Measurements from ENCODE around the gene HSPA8. TPM values are rescaled to one million over a fixed set of nuclear protein-coding genes. Genes with fewer than 3 reads are reported as not detected.

Gene HSPA8
- total and polyA plus RNA-seq, 10 of the 15 experiments (the other 5 are each of a cell fraction or from before 2014, with no cell fraction given), result 1,190 to 3,205 (median 2,045) TPM

DNA sequence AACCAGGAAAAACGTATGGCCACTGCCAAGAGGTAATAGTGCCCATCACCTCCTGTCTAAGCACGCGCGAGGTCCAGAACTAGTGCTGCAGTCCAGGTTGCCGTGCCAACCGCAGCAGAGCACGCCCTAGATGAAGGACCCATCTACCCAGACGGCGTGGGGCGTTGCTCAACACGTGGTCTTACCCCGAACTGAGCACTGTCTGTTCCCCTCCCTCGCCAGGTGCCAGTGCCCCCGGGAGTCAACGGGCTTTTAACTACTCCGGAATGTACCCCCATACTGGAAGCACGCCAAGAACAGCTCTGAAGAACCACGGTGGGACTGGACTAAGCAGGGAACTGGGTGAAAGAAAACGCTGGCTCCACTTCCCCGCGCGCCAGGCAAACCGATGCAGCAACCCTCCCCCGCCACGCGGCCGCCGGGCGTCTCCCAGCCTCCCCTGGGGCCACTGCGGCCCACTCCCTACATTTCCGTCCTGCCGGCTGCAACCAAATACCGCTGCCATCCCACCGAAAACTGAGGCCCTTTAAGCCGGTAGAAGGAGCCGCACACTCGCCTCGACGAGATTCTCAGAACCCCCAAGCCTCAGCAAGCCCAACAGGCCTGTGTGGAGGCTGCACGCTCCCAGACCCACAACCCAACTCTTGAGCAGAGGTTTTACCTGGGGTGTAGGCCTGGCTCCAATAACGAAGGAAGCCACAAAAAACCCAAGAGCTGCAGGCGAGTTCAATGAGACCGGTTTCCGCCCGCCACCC lies at the start of gene HSPA8 (continued):
- no peak for TF ChIP-seq RELA (IDR thresholded peaks at IDR 0.05; ENCODE audit: borderline replicate concordance, partially characterized antibody)
- peak; percentile 89 for TF ChIP-seq MXI1 (IDR thresholded peaks at IDR 0.05; ENCODE audit: low read depth, low read length)
- no peak for TF ChIP-seq ZSCAN29 (IDR thresholded peaks at IDR 0.05)
- TF ChIP-seq MYC (IDR thresholded peaks at IDR 0.05; ENCODE audit: insufficient read depth, insufficient read length, insufficient replicate concordance, low read length, severe bottlenecking), result peak; percentile 21
- TF ChIP-seq ZNF207 (IDR thresholded peaks at IDR 0.05; ENCODE audit: borderline replicate concordance), result no peak
- TF ChIP-seq KDM1A (IDR thresholded peaks at IDR 0.05; ENCODE audit: borderline replicate concordance), result no peak
- no peak; the same call in 1 of the 2 replicates for TF ChIP-seq CREB1 (IDR thresholded peaks at IDR 0.05; ENCODE audit: low read depth)
- no peak for TF ChIP-seq ZNF217 (IDR thresholded peaks at IDR 0.05)
- TF ChIP-seq CHD1 (IDR thresholded peaks at IDR 0.05; ENCODE audit: low read depth, low read length), result peak; percentile 93; the same call in 1 of the 2 replicates
- TF ChIP-seq, protein P1, sequence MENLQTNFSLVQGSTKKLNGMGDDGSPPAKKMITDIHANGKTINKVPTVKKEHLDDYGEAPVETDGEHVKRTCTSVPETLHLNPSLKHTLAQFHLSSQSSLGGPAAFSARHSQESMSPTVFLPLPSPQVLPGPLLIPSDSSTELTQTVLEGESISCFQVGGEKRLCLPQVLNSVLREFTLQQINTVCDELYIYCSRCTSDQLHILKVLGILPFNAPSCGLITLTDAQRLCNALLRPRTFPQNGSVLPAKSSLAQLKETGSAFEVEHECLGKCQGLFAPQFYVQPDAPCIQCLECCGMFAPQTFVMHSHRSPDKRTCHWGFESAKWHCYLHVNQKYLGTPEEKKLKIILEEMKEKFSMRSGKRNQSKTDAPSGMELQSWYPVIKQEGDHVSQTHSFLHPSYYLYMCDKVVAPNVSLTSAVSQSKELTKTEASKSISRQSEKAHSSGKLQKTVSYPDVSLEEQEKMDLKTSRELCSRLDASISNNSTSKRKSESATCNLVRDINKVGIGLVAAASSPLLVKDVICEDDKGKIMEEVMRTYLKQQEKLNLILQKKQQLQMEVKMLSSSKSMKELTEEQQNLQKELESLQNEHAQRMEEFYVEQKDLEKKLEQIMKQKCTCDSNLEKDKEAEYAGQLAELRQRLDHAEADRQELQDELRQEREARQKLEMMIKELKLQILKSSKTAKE (IDR thresholded peaks at IDR 0.05; ENCODE audit: low read depth, poor library complexity, severe bottlenecking), result no peak
- 0 out of 2 replicates have a peak, but pooled peaks have one; percentile 71 for TF ChIP-seq SMARCA5 (IDR thresholded peaks at IDR 0.05)
- peak; percentile 56; the same call in 1 of the 2 replicates for TF ChIP-seq TBL1XR1 (IDR thresholded peaks at IDR 0.05; ENCODE audit: low read depth, low read length)
- no peak for TF ChIP-seq MTA3 (IDR thresholded peaks at IDR 0.05; ENCODE audit: borderline replicate concordance, low read length)
- TF ChIP-seq FOXK2 (IDR thresholded peaks at IDR 0.05), result no peak
- no peak for TF ChIP-seq TARDBP (IDR thresholded peaks at IDR 0.05; ENCODE audit: borderline replicate concordance)
- TF ChIP-seq, protein P2, sequence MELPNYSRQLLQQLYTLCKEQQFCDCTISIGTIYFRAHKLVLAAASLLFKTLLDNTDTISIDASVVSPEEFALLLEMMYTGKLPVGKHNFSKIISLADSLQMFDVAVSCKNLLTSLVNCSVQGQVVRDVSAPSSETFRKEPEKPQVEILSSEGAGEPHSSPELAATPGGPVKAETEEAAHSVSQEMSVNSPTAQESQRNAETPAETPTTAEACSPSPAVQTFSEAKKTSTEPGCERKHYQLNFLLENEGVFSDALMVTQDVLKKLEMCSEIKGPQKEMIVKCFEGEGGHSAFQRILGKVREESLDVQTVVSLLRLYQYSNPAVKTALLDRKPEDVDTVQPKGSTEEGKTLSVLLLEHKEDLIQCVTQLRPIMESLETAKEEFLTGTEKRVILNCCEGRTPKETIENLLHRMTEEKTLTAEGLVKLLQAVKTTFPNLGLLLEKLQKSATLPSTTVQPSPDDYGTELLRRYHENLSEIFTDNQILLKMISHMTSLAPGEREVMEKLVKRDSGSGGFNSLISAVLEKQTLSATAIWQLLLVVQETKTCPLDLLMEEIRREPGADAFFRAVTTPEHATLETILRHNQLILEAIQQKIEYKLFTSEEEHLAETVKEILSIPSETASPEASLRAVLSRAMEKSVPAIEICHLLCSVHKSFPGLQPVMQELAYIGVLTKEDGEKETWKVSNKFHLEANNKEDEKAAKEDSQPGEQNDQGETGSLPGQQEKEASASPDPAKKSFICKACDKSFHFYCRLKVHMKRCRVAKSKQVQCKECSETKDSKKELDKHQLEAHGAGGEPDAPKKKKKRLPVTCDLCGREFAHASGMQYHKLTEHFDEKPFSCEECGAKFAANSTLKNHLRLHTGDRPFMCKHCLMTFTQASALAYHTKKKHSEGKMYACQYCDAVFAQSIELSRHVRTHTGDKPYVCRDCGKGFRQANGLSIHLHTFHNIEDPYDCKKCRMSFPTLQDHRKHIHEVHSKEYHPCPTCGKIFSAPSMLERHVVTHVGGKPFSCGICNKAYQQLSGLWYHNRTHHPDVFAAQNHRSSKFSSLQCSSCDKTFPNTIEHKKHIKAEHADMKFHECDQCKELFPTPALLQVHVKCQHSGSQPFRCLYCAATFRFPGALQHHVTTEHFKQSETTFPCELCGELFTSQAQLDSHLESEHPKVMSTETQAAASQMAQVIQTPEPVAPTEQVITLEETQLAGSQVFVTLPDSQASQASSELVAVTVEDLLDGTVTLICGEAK (IDR thresholded peaks at IDR 0.05; ENCODE audit: borderline replicate concordance), result no peak
- no peak; the same call in 1 of the 2 replicates for TF ChIP-seq STAT1 (conservative IDR thresholded peaks at IDR 0.05)
- TF ChIP-seq IRF4 (IDR thresholded peaks at IDR 0.05; ENCODE audit: low read depth, low read length), result no peak
- no peak for TF ChIP-seq ZZZ3 (IDR thresholded peaks at IDR 0.05; ENCODE audit: control insufficient read depth, insufficient read length, low read depth)
- no peak for TF ChIP-seq BRCA1 (IDR thresholded peaks at IDR 0.05; ENCODE audit: low read depth, low read length)
- peak; percentile 99 for TF ChIP-seq POLR2AphosphoS2 (IDR thresholded peaks at IDR 0.05; ENCODE audit: low read depth, low read length)
- TF ChIP-seq POU2F2 (IDR thresholded peaks at IDR 0.05; ENCODE audit: borderline replicate concordance, low read depth, low read length), result peak; percentile 95
- TF ChIP-seq, protein P3, sequence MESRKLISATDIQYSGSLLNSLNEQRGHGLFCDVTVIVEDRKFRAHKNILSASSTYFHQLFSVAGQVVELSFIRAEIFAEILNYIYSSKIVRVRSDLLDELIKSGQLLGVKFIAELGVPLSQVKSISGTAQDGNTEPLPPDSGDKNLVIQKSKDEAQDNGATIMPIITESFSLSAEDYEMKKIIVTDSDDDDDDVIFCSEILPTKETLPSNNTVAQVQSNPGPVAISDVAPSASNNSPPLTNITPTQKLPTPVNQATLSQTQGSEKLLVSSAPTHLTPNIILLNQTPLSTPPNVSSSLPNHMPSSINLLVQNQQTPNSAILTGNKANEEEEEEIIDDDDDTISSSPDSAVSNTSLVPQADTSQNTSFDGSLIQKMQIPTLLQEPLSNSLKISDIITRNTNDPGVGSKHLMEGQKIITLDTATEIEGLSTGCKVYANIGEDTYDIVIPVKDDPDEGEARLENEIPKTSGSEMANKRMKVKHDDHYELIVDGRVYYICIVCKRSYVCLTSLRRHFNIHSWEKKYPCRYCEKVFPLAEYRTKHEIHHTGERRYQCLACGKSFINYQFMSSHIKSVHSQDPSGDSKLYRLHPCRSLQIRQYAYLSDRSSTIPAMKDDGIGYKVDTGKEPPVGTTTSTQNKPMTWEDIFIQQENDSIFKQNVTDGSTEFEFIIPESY (IDR thresholded peaks at IDR 0.05), result no peak
- peak; percentile 59; the same call in 1 of the 2 replicates for TF ChIP-seq BACH1 (IDR thresholded peaks at IDR 0.05; ENCODE audit: borderline replicate concordance)

All from GM12878 (cell line).